ENCODE measurements around the gene ABCA2.

Gene ABCA2

DNA sequence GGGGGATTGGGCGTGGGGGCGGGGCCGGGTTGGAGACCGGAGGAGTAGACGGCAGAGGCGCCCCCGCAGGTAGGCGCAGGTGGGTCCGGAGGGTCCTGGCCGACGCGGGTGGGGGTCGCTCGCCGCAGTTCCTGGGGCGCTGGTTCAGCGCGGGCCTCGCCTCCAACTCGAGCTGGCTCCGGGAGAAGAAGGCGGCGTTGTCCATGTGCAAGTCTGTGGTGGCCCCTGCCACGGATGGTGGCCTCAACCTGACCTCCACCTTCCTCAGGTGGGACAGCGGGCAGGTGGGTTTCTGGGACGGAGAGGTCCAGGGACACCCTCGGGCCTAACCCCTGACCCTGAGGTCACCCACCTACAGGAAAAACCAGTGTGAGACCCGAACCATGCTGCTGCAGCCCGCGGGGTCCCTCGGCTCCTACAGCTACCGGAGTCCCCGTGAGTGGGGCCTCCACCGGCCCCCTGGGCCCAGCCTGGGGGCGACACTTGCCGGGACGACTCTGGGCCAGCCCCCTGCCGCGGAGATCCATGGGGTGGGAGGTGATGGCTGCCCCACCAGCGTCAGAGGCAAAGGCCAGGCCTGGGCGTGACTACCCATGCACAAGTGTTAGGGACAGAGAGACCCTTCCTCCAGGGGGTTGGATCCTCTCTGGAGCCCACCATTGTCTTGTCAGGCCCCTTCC, 49.0 kb downstream of the ABCA2 start:
- DNase-seq (ENCODE audit: low read depth): no peak

DNA sequence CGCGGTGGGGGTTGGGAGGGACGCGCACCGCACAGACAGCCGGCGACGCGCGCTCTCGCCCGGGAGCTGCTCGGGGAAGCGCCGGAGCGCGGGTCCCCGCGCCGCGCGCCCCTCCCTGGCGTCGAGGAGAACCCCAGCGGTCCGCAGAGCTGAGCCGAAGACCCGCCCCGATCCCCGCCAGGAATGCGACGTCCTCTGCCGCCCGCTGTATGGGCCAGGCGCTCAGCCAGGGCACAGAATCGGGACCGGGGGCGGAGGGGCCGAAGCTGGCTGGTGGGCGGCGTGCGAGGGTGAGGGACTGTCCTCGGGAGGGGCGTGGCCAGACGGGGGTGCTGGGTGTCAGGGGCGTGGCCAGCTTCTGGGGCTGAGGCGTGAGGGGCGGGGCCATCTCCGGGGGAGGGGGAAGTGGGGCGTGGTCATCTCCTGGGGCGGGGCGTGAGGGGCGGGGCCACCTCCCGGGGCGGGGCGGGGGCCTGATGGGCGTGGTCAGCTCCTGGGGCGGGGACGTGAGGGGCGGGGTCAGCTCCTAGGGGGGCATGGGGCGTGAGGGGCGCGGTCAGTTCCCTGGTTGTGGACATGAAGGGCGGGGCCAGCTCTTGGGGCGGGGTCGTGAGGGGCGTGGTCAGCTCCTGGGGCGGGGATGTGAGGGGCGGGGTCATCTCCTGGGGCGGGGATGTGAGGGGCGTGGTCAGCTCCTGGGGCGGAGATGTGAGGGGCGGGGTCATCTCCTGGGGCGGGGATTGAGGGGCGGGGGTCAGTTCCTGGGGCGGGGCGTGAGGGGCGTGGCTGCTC, 49.8 kb downstream of the ABCA2 start:
- DNase-seq (ENCODE audit: low read depth): peak; percentile 44

GRCh38 chr9:136977649-136978072, 50.4 kb downstream of the ABCA2 start:
- no peak for DNase-seq (ENCODE audit: low read depth)

GRCh38 chr9:136977223-136977622, 50.8 kb downstream of the ABCA2 start, which contains the start of gene PTGDS:
Gene PTGDS, plus strand, starts transcription at chr9:136977504. Its CDS starts 75 bp downstream, at chr9:136977579.
- DNase-seq (ENCODE audit: low read depth): no peak

DNA sequence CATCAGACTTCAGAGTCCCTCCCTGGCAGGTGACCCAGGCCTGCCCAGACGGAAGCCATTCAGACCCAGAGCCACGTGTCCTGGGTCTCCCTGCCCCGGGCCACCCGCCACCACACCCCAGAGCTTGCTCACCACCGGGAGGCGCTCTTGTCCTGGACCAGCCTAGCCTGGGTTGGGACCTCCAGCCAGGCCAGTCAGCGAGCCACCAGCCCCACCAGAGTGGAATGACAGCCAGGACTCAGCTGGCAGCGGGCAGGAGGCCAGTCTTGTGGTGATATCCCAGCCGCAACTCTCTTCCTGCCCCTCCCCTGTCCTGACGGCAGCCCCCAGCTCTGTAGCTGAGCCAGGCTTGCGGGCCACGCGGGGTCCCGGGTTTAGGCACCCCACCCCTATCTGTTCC, 52.4 kb downstream of the ABCA2 start:
- DNase-seq (ENCODE audit: low read depth): no peak

DNA sequence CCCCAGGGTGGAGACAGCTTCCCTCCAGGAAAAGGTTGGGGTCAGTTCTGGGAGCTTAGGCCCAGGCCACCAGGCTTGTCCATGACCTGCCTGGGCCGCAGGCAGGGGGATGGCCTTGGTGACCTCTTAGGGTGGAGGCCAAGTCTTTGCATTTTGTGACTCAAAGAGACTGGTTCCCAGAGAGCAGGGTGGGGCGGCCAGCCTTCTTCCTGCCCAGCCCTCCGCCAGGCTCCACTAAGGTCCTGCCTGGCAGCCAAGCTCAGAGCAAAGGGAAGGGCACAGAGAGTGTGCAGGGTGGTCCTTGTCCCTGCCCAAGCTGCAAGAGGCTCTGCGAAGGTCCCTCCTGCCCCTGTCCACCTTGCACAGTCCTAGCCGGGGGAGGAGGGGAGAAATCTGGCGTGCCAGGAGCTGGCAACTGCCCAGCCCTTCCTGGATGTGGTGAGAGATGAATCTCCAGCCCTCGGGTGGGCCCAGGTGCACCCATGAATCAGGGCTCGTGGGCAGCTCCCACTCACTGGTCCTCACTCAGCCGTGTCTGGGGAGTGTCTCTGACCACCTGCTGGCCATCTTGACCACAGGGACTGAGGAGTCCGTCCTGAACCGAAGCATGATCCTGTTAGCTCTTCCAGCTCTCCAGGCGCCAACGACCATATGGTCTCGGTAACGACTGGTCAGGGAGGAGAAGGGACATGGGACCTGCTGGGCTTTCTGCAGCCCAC, 53.1 kb downstream of the ABCA2 start:
- DNase-seq (ENCODE audit: low read depth): no peak

GRCh38 chr9:136973618-136974617, 54.1 kb downstream of the ABCA2 start:
- DNase-seq (ENCODE audit: low read depth): no peak

DNA sequence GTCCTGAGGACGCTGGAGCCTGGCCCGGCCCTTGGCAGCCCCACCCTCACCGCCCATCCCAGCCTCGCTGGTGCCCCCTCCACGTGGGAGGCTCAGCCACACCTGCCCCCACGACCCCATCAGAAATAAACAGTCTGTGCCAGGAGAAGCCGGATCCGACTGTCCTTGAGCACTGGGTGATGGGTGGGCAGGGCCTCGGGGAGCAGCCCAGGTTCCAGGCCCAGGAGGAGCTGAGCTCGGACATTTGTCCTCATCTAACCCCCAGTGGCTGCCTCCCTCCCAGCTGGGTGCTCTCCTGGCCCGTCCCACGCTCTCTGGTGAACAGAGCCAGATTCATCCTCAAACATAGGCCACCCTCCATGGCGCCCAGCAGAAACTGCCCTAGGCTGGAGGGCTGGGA, 55.3 kb downstream of the ABCA2 start:
- no peak for DNase-seq (ENCODE audit: low read depth)

GRCh38 chr9:136972335-136972734, 55.7 kb downstream of the ABCA2 start:
- DNase-seq (ENCODE audit: low read depth): no peak

DNA sequence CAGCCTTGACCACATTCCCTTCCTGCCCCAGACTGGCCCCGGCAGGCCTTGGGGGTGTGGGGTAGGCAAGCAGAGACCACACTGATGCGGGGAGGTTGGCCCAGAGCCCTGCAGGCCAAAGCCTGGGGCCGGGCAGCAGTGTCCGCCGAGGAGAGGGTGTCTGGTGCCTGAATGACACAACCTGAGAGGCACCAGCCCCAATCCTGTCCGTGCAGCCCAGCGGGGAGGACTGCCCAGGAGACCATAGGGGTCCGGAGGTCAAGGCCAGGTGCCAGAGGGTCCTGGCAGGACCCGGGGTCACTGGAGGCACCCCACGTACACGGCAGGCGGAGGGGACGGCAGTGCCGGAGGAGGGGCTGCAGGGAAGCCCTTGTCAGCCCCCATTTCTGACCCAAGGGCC, 56.3 kb downstream of the ABCA2 start:
- DNase-seq (ENCODE audit: low read depth): no peak

DNA sequence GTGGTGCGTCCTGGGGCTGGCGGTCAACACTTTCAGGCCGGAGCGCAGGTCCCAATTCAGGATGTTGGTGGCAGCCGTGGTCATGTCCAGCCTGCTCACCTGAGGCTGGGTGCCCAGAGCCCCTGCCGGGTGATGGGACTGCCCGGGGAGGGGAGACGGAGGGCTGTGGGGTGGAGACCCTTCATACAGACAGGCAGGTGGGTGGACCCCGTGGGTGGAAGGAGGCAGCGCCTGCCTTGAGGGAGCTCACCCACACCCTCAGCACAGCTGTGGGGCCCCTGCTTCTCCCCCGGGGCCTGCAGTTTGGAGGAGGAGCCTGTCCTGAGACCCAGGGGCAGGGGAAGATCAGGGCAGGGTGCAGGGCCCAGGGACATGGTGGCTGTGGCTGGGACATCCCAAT, 57.7 kb downstream of the ABCA2 start:
- no peak for DNase-seq (ENCODE audit: low read depth)

DNA sequence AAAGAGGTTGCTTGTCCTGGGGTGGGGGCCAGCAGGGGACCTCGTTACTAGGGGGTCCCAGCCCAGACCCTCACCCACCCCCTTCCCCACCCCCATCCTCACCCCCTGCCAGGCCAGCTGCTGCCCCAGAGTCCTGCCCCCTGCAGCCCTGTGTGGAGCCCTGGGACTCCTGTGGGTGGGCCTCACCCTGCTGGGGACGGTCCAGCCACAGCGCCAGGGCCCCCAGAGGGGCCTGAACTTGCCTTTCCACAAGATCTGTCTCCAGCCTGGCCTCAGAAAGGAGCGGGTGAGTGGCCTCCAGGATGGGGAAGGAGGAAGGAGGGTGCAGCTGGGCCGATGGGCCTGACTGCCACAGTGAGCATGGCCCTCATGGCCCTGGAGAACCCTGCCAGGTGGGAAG, 58.3 kb downstream of the ABCA2 start:
- DNase-seq (ENCODE audit: low read depth): no peak

DNA sequence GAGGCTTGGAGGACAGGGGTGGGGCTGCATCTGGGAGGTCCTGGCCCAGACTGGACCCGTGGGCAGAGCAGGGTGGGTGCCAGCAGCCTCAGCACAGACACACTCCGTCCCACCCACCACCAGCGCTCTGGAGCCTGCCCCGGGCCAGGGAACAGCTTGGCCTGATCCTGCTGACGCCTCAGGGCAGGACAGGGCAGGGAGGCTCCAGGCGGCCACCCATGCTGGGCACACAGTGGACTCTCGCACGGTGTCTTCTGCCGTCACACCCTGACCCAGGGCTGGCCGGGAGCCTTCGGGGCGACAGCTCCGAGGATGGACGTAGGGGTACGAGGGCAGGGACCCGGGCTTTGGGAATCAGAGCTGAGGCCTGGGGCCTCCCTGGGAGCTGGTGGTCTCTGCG, 58.9 kb downstream of the ABCA2 start:
- DNase-seq (ENCODE audit: low read depth): no peak

GRCh38 chr9:136968333-136969127, 59.5 kb downstream of the ABCA2 start:
- DNase-seq (ENCODE audit: low read depth): no peak

- DNase-seq (ENCODE audit: low read depth): no peak
These were observed 62.1 kb downstream of the ABCA2 start for GRCh38 chr9:136965771-136966484.

- DNase-seq (ENCODE audit: low read depth): no peak
These were observed 63.1 kb downstream of the ABCA2 start for GRCh38 chr9:136964833-136965422.

- DNase-seq (ENCODE audit: low read depth): no peak
These were observed 63.8 kb downstream of the ABCA2 start for GRCh38 chr9:136964171-136964689.

DNA sequence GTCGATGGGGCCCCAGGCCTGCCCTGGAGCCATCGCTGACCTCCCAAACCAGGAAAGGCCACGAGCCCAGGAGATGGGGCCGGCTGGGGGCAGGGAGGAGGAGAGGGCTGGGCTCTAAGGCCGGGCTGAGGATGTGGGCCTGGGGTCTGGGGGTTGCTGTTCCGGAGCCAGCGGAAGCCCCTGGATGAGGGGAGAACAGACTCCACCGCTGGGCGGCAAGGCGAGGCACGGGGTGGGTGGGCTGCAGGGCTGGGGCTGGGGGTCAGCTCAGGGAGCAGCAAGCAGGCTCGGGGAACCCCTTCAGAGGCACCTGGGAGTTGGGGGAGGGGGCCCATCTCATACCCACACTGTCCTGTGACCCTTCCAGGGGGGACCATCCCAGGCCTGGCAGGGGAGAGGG, 64.3 kb downstream of the ABCA2 start:
- no peak for DNase-seq (ENCODE audit: low read depth)

- no peak for DNase-seq (ENCODE audit: low read depth)
These were observed 64.7 kb downstream of the ABCA2 start for GRCh38 chr9:136963341-136963740.

Measured in stimulated activated CD4-positive, alpha-beta T cell treated with anti-CD3 and anti-CD28 coated beads, Interleukin-2, amount 100 ng/mL, for 4 hours (primary cell).